ENCODE data around the gene KIAA2012.
"Not testable (repeated sequence)": the region's sequence is repeated elsewhere in the genome, so short reads cannot be mapped to it uniquely, and the experiment has no call there.

Gene KIAA2012

DNA sequence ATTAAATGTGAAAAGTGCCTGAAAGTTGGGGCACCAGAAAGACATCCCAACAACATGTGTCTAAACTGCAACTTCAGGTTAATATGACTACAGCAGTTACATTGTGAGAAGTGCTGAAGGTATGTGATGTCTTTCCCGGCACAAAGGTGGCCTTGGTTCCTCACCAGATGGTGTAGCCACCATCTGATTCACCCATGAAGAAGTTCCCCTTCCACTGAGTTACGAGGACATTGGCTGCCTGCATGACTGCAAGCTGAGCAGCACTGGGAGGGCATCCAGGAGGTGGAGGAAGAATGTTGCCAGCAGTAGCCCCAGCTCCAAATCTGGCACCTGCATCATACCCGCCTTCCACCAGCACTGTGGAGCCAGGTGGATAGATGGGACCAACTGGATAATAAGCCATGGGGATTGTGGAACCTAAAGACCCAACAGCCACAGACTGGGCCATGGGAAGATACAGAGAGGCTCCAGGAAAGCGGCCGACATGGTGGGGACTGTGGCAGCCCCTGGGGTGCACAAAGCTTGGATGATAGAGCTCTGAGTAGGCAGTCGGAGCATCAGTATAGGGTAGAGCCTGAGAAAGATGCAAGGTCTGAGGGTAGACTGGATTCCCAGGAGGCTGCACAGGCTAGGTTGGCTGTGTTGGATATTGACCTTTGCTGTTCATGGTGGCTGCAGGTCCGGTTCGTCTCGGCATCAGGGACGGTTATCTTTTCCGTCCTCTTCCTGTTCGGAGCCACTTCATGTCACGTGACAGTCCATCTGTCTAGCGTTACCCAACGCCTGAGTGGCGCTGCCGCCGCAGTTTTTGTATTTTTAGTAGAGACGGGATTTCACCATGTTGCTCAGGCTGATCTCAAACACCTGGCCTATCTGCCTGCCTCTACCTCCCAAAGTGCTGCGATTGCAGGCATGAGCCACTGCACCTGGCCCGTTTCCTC, 128.4 kb downstream of the KIAA2012 start:
- DNase-seq (ENCODE audit: low spot score): no peak

DNA sequence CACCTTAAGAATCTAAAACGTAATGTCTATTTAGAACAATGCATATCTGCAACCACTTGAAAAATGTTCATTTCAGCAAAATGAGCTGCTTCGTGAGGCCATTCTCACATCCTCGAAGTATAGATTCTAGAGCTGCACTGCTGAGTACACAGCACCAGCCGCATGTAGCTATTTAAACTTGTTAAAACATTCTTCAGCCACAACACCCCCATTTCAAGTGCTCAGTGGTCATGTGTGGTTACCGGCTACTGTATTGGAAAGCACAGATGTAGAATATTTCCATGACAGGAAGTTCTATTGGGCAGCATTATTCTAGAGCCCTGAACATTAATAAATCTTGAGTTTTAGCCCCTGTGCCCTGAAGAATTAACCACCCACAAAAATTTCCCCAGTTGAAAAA, 130.3 kb downstream of the KIAA2012 start:
- no peak for DNase-seq (ENCODE audit: low spot score)

DNA sequence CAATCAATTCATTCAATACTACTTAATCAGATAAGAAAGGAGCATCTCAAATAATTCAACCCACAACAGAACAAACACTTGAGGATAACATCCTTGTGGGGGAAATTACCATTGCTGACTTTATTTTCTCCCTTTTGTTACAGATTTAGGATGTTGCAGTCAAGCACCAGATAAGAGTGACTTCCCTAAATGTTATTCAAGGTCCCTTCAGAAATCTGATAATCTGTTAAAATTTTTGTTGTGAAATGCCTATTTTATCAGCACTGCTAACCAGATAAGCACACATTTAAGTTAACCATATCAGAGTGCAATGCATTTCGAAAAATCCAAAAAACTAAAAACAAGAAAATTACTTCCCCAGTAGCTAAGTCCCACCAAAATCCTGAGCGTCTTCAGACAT, 131.8 kb downstream of the KIAA2012 start:
- no peak for DNase-seq (ENCODE audit: low spot score)

DNA sequence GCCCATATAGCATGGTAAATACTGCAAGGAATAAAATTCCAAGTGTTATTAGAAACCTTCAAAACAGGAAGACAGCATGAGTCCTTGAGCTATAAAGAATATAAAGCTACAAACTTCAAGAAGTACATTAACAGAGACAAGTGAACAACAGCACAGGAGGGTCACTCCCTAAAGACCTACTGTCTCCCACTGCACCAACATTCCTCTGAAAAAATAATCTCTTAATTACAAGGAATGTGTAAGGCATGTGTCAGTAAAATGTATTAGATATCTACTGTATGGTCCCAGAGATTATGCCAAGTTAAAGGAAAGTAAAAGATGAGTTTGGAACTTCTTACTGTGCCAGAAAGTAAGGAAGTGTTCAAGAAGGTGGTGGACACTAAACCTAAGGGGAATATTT, 135.5 kb downstream of the KIAA2012 start:
- no peak for DNase-seq (ENCODE audit: low spot score)

DNA sequence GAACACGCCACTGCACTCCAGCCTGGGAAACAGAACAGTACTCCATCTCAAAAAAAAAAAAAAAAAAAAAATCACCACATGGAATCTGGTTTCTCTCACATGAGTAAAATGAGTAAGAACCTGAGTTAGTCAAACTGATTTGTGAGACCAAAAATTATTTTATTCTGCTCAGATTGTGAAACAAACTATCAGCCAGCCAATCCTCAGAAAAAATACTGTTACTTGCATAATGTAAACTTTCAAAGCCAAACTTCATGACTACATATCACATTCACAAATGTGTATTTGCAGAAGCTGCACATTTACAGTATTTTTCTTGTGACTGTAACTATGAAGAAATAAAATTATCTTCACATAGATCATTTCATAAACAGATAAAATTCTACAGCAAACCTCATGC, 142.1 kb downstream of the KIAA2012 start:
- DNase-seq (ENCODE audit: low spot score): no peak

DNA sequence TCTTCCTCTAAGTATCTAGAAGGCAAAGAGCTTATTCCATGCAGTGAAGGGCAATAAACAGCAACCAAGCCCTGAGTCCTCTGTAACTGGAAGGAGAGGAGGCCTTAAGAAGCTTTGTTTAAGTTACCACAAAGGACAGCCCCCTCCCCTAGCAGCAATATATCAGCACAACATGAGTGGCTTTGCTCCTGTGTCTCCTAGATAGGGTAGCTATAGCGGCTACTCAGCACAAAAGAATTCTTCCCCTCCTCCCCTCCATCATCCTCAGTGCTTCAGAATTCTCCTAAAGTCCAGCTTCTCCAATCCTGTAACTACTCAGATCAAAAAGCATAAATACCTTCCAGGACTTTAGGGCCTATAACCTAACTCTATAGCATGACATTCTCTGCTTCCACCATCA, 148.8 kb downstream of the KIAA2012 start:
- DNase-seq (ENCODE audit: low spot score): no peak

DNA sequence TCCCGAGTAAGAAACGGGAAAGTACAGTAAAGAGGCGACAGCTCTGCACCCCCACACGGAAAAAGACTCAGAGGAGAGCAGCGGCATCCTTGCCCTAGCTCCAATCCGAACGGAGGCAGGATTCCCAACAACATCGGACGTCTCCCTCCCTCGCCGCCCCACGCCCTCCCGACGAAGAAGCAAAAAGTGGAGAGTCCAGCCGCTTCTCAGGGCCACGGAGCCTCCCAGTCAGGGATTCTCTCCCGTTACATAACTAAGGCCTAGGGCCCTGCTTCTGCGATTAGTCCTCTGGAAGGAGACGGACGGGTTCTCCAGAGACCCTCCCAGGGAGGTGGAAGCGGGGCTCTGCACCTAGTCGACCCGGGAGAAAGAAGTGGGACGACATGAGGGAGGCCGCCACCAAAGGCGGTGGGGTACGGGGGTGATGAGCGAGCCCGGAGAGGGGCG, 164.8 kb downstream of the KIAA2012 start:
- DNase-seq (ENCODE audit: low spot score): peak; percentile 21

DNA sequence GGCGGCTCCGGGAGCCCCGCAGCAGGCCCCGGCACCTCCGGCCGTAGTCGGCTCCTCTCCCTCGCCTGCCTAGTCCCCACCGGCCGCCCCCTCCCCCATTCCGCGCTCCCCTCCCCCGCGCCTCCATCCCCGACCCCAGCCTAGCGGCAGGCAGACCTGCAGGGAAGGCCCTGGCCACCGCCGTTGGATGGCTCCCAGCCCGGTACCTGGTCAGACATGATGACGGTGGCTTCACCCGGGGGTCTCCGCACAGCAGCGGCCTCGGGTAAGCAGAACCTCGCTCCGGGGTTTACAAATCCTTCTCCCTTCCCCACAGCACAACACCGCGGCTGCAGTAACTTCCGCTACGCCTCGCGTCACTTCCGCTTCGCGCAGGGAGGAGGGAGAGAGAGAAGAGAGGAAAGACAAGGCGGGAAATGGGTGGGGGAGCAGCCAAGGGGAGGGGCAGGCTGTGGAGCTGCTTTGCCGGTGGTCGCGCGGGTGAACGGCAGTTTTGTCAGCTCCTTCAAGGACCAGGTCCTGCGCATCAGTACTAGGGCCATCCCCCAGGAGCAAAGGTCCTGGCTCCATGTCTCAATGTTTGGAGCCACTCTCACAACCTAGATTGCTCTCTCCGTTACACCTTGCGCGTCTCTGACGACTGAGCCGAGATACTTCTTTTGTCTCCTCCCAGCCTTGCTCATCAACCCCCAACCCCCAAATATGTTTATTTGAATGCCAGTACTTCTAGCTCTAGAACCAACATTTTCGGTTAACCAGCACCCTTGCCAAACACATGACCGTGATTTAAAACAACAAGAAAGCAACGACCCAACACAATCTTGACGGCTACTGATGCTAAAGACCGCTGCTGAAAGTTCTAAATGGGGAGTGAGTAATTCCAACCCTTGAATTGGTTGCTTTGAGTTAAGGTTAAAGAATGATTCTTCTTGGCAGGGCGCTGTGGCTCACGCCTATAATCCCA, 165.5 kb downstream of the KIAA2012 start, which contains the start of gene SUMO1:
SUMO1 (minus strand) TSS at position 364 of the 964 bp plus-strand sequence; CDS start at position 218, 146 bp downstream.
- DNase-seq (ENCODE audit: low spot score): peak; percentile 90

DNA sequence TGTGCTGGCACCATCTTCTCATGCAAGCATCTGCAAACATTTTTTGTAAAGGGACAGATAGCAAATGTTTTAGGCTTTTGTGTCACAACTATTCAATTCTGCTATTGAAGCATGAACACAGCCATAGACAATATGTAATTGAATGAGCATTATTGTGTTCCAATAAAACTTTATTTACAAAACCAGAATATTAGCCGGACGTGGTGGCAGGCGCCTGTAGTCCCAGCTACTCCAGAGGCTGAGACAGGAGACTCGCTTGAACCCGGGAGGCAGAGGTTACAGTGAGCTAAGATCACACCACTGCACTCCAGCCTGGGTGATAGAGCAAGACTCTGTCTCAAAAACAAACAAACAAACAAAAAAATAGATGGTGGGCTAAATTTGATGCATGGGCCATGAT, 174.7 kb downstream of the KIAA2012 start:
- DNase-seq (ENCODE audit: low spot score): not testable (repeated sequence)

DNA sequence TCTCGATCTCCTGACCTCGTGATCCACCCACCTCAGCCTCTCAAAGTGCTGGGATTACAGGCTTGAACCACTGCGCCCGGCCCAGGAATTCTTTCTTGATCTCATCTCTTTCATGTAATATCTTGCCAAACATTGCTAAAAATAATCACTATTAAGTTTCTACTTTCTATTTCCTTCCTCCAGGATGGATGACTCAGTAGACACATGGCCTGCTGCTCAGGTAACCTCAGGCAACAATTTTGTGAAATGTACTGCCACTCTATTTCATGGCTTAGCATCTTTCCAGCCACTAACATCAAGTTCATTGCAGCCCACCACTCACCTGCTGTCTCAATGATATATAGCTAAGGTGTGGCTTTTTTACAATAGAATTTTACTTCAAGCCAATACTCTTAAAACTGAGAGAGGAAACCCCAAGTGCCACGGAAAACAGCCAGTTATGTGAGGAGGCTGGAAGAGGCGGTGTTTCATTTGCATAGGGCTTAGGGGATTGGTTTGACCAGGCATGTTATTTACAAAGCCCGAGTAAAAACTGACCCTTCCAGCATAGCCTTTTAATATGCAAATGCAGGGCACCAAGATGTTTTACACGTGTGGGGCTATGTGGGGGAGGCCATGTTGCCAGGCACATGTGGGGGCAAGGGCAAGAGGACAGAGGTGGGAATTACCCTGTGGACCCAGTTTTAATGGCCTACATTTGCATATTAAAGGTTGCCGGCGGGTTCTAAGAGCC, 176.6 kb downstream of the KIAA2012 start:
- no peak for DNase-seq (ENCODE audit: low spot score)

DNA sequence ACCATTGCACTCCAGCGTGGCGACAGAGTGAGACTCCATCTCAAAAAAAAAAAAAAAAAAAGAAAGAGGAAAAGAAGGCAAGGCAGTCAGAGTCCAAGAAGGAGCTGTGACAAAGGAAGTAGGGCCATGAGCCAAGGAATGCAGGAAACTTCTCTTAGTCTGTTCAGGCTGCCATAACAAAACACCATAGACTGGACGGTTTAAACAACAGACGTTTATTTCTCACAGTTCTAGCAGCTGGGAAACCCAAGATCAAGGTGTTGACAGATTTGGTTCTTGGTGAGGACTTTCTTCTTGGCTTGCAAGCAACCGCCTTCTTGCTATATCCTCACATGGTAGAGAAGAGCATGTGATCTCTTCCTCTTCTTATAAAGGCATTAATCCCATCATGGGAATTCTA, 178.4 kb downstream of the KIAA2012 start:
- no peak for DNase-seq (ENCODE audit: low spot score)

All from globus pallidus (tissue), 1 donor.